Islet precursor cell (in vitro differentiated cells): ENCODE data around the gene MICOS13.
A peak's percentile ranks its signal among the peaks of the same experiment; 100 is the strongest.

Source experiments
- DNase-seq: peaks from one replicate; pipeline ENCODE4 v3.0.0-alpha.2; 2018

Gene MICOS13

GRCh38 chr19:5686647-5687359 is 6.5 kb upstream of the MICOS13 start:
- peak; percentile 99 for DNase-seq

- DNase-seq: no peak
Observed at GRCh38 chr19:5686326-5686646, 6.0 kb upstream of the MICOS13 start.

GRCh38 chr19:5684694-5685430 is 4.5 kb upstream of the MICOS13 start:
- DNase-seq: no peak

GRCh38 chr19:5683177-5683886 is 3.0 kb upstream of the MICOS13 start:
- no peak for DNase-seq

GRCh38 chr19:5682107-5682482 is 1.8 kb upstream of the MICOS13 start:
- DNase-seq: no peak

- DNase-seq: no peak
Observed at GRCh38 chr19:5681391-5682106, 1.2 kb upstream of the MICOS13 start.

GRCh38 chr19:5680084-5680436 is 256 bp downstream of the MICOS13 start:
- DNase-seq: peak; percentile 67

- DNase-seq: no peak
Observed at GRCh38 chr19:5679289-5680083, 830 bp downstream of the MICOS13 start.

GRCh38 chr19:5678071-5678718 is 2.1 kb downstream of the MICOS13 start:
- no peak for DNase-seq

- DNase-seq: no peak
Observed at GRCh38 chr19:5677580-5677979, 2.7 kb downstream of the MICOS13 start.

GRCh38 chr19:5677136-5677535 is 3.2 kb downstream of the MICOS13 start:
- no peak for DNase-seq

- DNase-seq: no peak
Observed at GRCh38 chr19:5676772-5677105, 3.6 kb downstream of the MICOS13 start.

- DNase-seq: no peak
Observed at GRCh38 chr19:5676105-5676771, 4.1 kb downstream of the MICOS13 start.

- no peak for DNase-seq
Observed at GRCh38 chr19:5674714-5675113, 5.6 kb downstream of the MICOS13 start.

GRCh38 chr19:5673752-5674151 is 6.6 kb downstream of the MICOS13 start:
- DNase-seq: no peak

GRCh38 chr19:5672708-5673459 is 7.4 kb downstream of the MICOS13 start:
- DNase-seq: no peak

- no peak for DNase-seq
Observed at GRCh38 chr19:5671600-5671999, 8.7 kb downstream of the MICOS13 start.

GRCh38 chr19:5669212-5669611 is 11.1 kb downstream of the MICOS13 start:
- DNase-seq: no peak

GRCh38 chr19:5667751-5668271 is 12.5 kb downstream of the MICOS13 start:
- peak; percentile 97 for DNase-seq

- no peak for DNase-seq
Observed at GRCh38 chr19:5666921-5667610, 13.2 kb downstream of the MICOS13 start.
